ENCODE data around the gene KIAA0319L.

GRCh38 chr1:35430762-35431161 lies 126.4 kb downstream of the KIAA0319L start:
- TF ChIP-seq POLR2A (IDR thresholded peaks at IDR 0.05) (no peak), CTCF (IDR thresholded peaks at IDR 0.05) (no peak), EP300 (IDR thresholded peaks at IDR 0.05) (no peak), POLR2AphosphoS5 (IDR thresholded peaks at IDR 0.05) (no peak)

Measured in sigmoid colon (tissue), 4 donors.